GM23338 (cell line): Measurements from ENCODE around the gene RAPGEF4. TPM values are rescaled to one million over a fixed set of nuclear protein-coding genes. Genes with fewer than 3 reads are reported as not detected.

Experiments
- ATAC-seq: fragments of 200-7000 bp; cut with Tn5 transposase; 3 replicates; pipeline ENCODE4 v1.9.1; 2020
- DNase-seq: peaks from one replicate; pipeline ENCODE4 v3.0.0-alpha.2; 2015; ENCODE audit warnings: low spot score
- H2AFZ ChIP-seq: fragments of 200-600 bp; sonication (generic); 2 replicates; pipeline ENCODE4 v1.8.0; 2016; ENCODE audit warnings: antibody characterized with exemption, mild to moderate bottlenecking, moderate library complexity
- H3F3A ChIP-seq: fragments of 200-600 bp; sonication (generic); replicated peaks from 2 replicates; pipeline ENCODE4 v1.8.0; 2017; ENCODE audit warnings: antibody characterized with exemption, mixed run types, low read depth
- H3K27ac ChIP-seq: fragments of 200-600 bp; sonication (generic); 2 replicates; pipeline ENCODE4 v1.6.1; 2016; ENCODE audit warnings: low read depth
- H3K27me3 ChIP-seq: fragments of 200-600 bp; sonication (generic); 2 replicates; pipeline ENCODE4 v1.8.0; 2016; ENCODE audit warnings: mild to moderate bottlenecking, mixed run types, moderate library complexity; ENCODE audit not compliant: insufficient read depth
- H3K36me3 ChIP-seq: fragments of 200-600 bp; sonication (generic); 2 replicates; pipeline ENCODE4 v1.8.0; 2016; ENCODE audit warnings: mild to moderate bottlenecking; ENCODE audit not compliant: insufficient read depth
- H3K4me1 ChIP-seq: fragments of 200-600 bp; sonication (generic); 2 replicates; pipeline ENCODE4 v1.8.0; 2016; ENCODE audit warnings: mild to moderate bottlenecking, moderate library complexity; ENCODE audit not compliant: insufficient read depth
- H3K4me2 ChIP-seq: fragments of 200-600 bp; sonication (generic); 2 replicates; pipeline ENCODE4 v1.7.1; 2017; ENCODE audit warnings: mixed run types
- H3K4me3 ChIP-seq: fragments of 200-600 bp; sonication (generic); 2 replicates; pipeline ENCODE4 v1.6.1; 2016; ENCODE audit warnings: mixed run types
- H3K79me2 ChIP-seq: fragments of 200-600 bp; sonication (generic); replicated peaks from 2 replicates; pipeline ENCODE4 v1.8.0; 2017; ENCODE audit warnings: mild to moderate bottlenecking; ENCODE audit not compliant: insufficient read depth
- H3K9me2 ChIP-seq: fragments of 200-600 bp; sonication (generic); 2 replicates; pipeline ENCODE4 v1.8.0; 2017; ENCODE audit not compliant: insufficient read depth
- H4K20me1 ChIP-seq: fragments of 200-600 bp; sonication (generic); replicated peaks from 2 replicates; pipeline ENCODE4 v1.8.0; 2017; ENCODE audit warnings: mild to moderate bottlenecking; ENCODE audit not compliant: insufficient read depth
- H3K27ac Mint-ChIP-seq: 2 replicates; pipeline ENCODE4 v1.8.0; 2020; ENCODE audit warnings: inconsistent platforms, mild to moderate bottlenecking, moderate library complexity, mixed read lengths
- H3K27me3 Mint-ChIP-seq: 3 replicates; pipeline ENCODE4 v1.8.0; 2022; ENCODE audit warnings: low read depth, mild to moderate bottlenecking, moderate library complexity, mixed read lengths, inconsistent platforms; ENCODE audit not compliant: insufficient read depth, poor library complexity
- H3K36me3 Mint-ChIP-seq: 3 replicates; pipeline ENCODE4 v1.8.0; 2021; ENCODE audit warnings: low read depth, mild to moderate bottlenecking, inconsistent platforms, moderate library complexity, mixed read lengths
- H3K4me1 Mint-ChIP-seq: 3 replicates; pipeline ENCODE4 v1.8.0; 2020; ENCODE audit warnings: mild to moderate bottlenecking, inconsistent platforms, mixed read lengths
- H3K4me3 Mint-ChIP-seq: 3 replicates; pipeline ENCODE4 v1.8.0; 2021; ENCODE audit warnings: moderate library complexity, mild to moderate bottlenecking, inconsistent platforms, mixed read lengths
- H3K9me3 Mint-ChIP-seq: 3 replicates; pipeline ENCODE4 v1.8.0; 2020; ENCODE audit warnings: moderate library complexity, mild to moderate bottlenecking, inconsistent platforms, mixed read lengths
- CREB1 ChIP-seq: fragments of 250-450 bp; sonication (Bioruptor Pico); IDR thresholded peaks from 2 replicates; pipeline ENCODE4 v1.5.0; 2020; ENCODE audit warnings: low read depth, mild to moderate bottlenecking, moderate library complexity
- CTCF ChIP-seq, 2 experiments: fragments of 200-600 bp in 1 of 2; sonication (generic) in 1 of 2; conservative IDR thresholded peaks; 2 replicates each; pipeline versions ENCODE4 v1.5.1 to v1.6.1; 2016 to 2017; ENCODE audit warnings: antibody characterized with exemption in 2 of 2, low read depth in 2 of 2, mild to moderate bottlenecking in 2 of 2, moderate library complexity in 1 of 2
- JUNB ChIP-seq: IDR thresholded peaks from one replicate; pipeline ENCODE4 v1.6.1; 2016; ENCODE audit warnings: antibody characterized with exemption; ENCODE audit not compliant: unreplicated experiment
- STAT1 ChIP-seq: IDR thresholded peaks from one replicate; pipeline ENCODE4 v1.6.1; 2016; ENCODE audit warnings: antibody characterized with exemption; ENCODE audit not compliant: unreplicated experiment
- ZNF331 ChIP-seq: fragments of 250-450 bp; sonication (Bioruptor Pico); IDR thresholded peaks from 2 replicates; pipeline ENCODE4 v1.5.0; 2020; ENCODE audit warnings: low read depth, mild to moderate bottlenecking, moderate library complexity
- polyA plus RNA-seq: library from polyadenylated mRNA; unstranded; fragments of >200 nt; fragmentation: Nextera tagmentation; extraction: Ambion mirVana; gene quantifications from 2 replicates; pipeline ENCODE4 v1.2.1, GENCODE V29; 2016
- total RNA-seq: library from RNA; depleted of rRNA; stranded (reverse); fragments of >200 nt; shearing (Covaris generic); gene quantifications from 2 replicates; pipeline ENCODE4 v1.2.3, GENCODE V29; 2014
- TF ChIP-seq, protein P1 (sequence below): fragments of 250-450 bp; sonication (Bioruptor Pico); IDR thresholded peaks from 2 replicates; pipeline ENCODE4 v1.5.0; 2020; ENCODE audit warnings: mild to moderate bottlenecking, moderate library complexity

The RAPGEF4 gene
- total and polyA plus RNA-seq, 2 experiments from 2014 or later, result 1.7 to 4.7 TPM

GRCh38 chr2:172943539-172943938 lies 207.9 kb downstream of the RAPGEF4 start (continued):
- TF ChIP-seq, protein P1, sequence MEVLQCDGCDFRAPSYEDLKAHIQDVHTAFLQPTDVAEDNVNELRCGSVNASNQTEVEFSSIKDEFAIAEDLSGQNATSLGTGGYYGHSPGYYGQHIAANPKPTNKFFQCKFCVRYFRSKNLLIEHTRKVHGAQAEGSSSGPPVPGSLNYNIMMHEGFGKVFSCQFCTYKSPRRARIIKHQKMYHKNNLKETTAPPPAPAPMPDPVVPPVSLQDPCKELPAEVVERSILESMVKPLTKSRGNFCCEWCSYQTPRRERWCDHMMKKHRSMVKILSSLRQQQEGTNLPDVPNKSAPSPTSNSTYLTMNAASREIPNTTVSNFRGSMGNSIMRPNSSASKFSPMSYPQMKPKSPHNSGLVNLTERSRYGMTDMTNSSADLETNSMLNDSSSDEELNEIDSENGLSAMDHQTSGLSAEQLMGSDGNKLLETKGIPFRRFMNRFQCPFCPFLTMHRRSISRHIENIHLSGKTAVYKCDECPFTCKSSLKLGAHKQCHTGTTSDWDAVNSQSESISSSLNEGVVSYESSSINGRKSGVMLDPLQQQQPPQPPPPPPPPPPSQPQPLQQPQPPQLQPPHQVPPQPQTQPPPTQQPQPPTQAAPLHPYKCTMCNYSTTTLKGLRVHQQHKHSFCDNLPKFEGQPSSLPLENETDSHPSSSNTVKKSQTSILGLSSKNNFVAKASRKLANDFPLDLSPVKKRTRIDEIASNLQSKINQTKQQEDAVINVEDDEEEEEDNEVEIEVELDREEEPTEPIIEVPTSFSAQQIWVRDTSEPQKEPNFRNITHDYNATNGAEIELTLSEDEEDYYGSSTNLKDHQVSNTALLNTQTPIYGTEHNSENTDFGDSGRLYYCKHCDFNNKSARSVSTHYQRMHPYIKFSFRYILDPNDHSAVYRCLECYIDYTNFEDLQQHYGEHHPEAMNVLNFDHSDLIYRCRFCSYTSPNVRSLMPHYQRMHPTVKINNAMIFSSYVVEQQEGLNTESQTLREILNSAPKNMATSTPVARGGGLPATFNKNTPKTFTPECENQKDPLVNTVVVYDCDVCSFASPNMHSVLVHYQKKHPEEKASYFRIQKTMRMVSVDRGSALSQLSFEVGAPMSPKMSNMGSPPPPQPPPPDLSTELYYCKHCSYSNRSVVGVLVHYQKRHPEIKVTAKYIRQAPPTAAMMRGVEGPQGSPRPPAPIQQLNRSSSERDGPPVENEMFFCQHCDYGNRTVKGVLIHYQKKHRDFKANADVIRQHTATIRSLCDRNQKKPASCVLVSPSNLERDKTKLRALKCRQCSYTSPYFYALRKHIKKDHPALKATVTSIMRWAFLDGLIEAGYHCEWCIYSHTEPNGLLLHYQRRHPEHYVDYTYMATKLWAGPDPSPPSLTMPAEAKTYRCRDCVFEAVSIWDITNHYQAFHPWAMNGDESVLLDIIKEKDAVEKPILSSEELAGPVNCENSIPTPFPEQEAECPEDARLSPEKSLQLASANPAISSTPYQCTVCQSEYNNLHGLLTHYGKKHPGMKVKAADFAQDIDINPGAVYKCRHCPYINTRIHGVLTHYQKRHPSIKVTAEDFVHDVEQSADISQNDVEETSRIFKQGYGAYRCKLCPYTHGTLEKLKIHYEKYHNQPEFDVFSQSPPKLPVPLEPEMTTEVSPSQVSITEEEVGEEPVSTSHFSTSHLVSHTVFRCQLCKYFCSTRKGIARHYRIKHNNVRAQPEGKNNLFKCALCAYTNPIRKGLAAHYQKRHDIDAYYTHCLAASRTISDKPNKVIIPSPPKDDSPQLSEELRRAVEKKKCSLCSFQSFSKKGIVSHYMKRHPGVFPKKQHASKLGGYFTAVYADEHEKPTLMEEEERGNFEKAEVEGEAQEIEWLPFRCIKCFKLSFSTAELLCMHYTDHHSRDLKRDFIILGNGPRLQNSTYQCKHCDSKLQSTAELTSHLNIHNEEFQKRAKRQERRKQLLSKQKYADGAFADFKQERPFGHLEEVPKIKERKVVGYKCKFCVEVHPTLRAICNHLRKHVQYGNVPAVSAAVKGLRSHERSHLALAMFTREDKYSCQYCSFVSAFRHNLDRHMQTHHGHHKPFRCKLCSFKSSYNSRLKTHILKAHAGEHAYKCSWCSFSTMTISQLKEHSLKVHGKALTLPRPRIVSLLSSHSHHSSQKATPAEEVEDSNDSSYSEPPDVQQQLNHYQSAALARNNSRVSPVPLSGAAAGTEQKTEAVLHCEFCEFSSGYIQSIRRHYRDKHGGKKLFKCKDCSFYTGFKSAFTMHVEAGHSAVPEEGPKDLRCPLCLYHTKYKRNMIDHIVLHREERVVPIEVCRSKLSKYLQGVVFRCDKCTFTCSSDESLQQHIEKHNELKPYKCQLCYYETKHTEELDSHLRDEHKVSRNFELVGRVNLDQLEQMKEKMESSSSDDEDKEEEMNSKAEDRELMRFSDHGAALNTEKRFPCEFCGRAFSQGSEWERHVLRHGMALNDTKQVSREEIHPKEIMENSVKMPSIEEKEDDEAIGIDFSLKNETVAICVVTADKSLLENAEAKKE (CRISPR knock-in tag), result no peak
- no peak for TF ChIP-seq STAT1

- no peak overlapping the region for H3K27ac ChIP-seq
- H3K4me3 ChIP-seq, result no peak overlapping the region
- no peaks in the 10 kb centered on the region for H3K27me3 ChIP-seq
- no peaks in the 10 kb centered on the region for H3K79me2 ChIP-seq
- H3K9me2 ChIP-seq, result no peaks in the 10 kb centered on the region
- H3K4me1 Mint-ChIP-seq, result peaks cover 24% of the 10 kb centered on the region
- no peaks in the 10 kb centered on the region for H3F3A ChIP-seq
- no peak overlapping the region for H3K4me3 Mint-ChIP-seq
- no peaks in the 10 kb centered on the region for H3K36me3 ChIP-seq
- ATAC-seq, result peak; percentile 72
- peak overlapping the region; percentile 31; the same call in 1 of the 2 replicates for H3K4me2 ChIP-seq
- H3K27me3 Mint-ChIP-seq, result no peaks in the 10 kb centered on the region
- H3K4me1 ChIP-seq, result peaks cover 27% of the 10 kb centered on the region
- no peaks in the 10 kb centered on the region for H4K20me1 ChIP-seq
- no peaks in the 10 kb centered on the region for H3K36me3 Mint-ChIP-seq
- H3K9me3 Mint-ChIP-seq, result no peaks in the 10 kb centered on the region
- H3K27ac Mint-ChIP-seq, result no peak overlapping the region
- H2AFZ ChIP-seq, result no peak overlapping the region
- no peak for DNase-seq
- TF ChIP-seq CREB1 (CRISPR knock-in tag), result no peak
- TF ChIP-seq ZNF331 (CRISPR knock-in tag), result no peak
- no peak for TF ChIP-seq CTCF (conservative IDR thresholded peaks at IDR 0.05; ENCODE audit: low read depth in 2 of 2)
- TF ChIP-seq JUNB, result no peak
- TF ChIP-seq STAT1, result no peak
- TF ChIP-seq, protein P1 (CRISPR knock-in tag), result no peak
Observed at GRCh38 chr2:172944022-172944793, 208.6 kb downstream of the RAPGEF4 start.
